ENCODE measurements around the gene C16orf95.

C16orf95 gene

DNA sequence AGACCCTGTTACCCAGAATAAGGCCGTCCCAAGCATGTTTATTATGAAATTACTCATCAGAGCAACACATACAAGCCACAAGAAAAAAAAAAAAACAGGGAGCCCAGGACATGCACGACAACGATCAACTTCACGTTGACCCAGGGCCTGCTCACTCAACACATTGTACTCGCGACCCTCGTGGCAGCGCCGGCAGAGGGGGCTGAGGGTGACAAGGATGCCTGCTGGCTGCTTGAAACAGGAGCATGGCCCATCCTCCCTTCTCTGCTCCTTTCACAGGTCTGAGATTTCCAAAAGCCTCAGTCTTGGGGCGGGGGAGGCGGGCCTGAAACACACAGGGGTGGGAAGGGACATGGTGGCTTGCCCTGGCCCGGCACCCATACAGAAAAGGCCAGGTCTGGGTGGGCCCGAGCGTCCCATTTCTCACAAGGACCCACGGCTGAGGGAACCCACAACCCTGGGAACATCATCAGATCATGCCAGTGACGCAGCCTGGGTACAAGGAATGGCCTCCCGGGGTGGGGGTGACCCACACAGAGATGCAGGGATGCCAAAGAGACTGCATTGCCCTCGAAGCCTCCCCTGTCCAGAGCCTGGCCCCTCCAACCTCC, 21.1 kb upstream of the C16orf95 start:
- TF ChIP-seq ELF4 (IDR thresholded peaks at IDR 0.05) (no peak), SP1 (IDR thresholded peaks at IDR 0.05) (no peak), HDGF (IDR thresholded peaks at IDR 0.05; ENCODE audit: borderline replicate concordance) (no peak), CTBP1 (IDR thresholded peaks at IDR 0.05; ENCODE audit: borderline replicate concordance) (no peak), TARDBP (IDR thresholded peaks at IDR 0.05) (no peak), ARNT (IDR thresholded peaks at IDR 0.05) (no peak), BHLHE40 (IDR thresholded peaks at IDR 0.05; ENCODE audit: borderline replicate concordance) (no peak), ZNF384 (IDR thresholded peaks at IDR 0.05) (no peak), FOXA1 (IDR thresholded peaks at IDR 0.05) (no peak), FOXM1 (IDR thresholded peaks at IDR 0.05; ENCODE audit: borderline replicate concordance) (no peak), LEF1 (IDR thresholded peaks at IDR 0.05; ENCODE audit: borderline replicate concordance) (no peak), SUZ12 (IDR thresholded peaks at IDR 0.05) (no peak), L3MBTL2 (conservative IDR thresholded peaks at IDR 0.05) (no peak), FOXK2 (IDR thresholded peaks at IDR 0.05) (no peak), NFRKB (IDR thresholded peaks at IDR 0.05) (no peak)
- TF ChIP-seq, protein P1, sequence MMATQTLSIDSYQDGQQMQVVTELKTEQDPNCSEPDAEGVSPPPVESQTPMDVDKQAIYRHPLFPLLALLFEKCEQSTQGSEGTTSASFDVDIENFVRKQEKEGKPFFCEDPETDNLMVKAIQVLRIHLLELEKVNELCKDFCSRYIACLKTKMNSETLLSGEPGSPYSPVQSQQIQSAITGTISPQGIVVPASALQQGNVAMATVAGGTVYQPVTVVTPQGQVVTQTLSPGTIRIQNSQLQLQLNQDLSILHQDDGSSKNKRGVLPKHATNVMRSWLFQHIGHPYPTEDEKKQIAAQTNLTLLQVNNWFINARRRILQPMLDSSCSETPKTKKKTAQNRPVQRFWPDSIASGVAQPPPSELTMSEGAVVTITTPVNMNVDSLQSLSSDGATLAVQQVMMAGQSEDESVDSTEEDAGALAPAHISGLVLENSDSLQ (IDR thresholded peaks at IDR 0.05) = no peak
- ChIA-PET POLR2A (no interaction called here), CTCF (no interaction called here)
- DNase-seq (ENCODE audit: extremely low spot score) = no peak

DNA sequence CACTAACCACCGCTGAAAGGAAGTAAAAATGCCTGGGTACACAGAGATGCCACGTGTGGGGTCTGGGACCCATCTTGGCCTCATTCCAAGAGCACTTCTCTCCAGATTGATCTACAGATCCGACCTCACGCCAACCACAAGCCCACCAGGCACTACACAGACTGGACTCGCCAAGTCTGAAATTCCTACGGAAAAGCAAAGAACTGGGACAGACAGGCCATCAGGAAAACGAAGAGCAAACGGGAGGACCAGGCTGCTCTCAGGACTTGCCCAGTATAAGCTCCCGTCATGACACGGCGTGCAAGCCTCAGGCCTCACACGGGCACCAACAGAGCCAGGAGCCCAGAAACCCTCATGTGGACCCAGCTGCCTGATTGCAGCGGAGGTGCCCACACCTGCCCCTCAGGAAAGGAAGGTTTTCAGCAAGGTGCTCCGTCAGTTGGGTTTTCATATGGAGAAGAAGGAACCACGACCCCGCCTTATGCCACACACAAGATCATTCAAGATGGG, 20.1 kb upstream of the C16orf95 start:
- TF ChIP-seq BHLHE40 (IDR thresholded peaks at IDR 0.05; ENCODE audit: borderline replicate concordance) = no peak
- TF ChIP-seq TARDBP (IDR thresholded peaks at IDR 0.05) = no peak
- TF ChIP-seq FOXM1 (IDR thresholded peaks at IDR 0.05; ENCODE audit: borderline replicate concordance) = no peak
- TF ChIP-seq SP1 (IDR thresholded peaks at IDR 0.05) = no peak
- TF ChIP-seq HDGF (IDR thresholded peaks at IDR 0.05; ENCODE audit: borderline replicate concordance) = no peak
- no peak for TF ChIP-seq FOXK2 (IDR thresholded peaks at IDR 0.05)
- TF ChIP-seq L3MBTL2 (conservative IDR thresholded peaks at IDR 0.05) = no peak
- TF ChIP-seq, protein P1 (IDR thresholded peaks at IDR 0.05) = no peak
- no peak for TF ChIP-seq SUZ12 (IDR thresholded peaks at IDR 0.05)
- TF ChIP-seq FOXA1 (IDR thresholded peaks at IDR 0.05) = no peak
- no peak for TF ChIP-seq LEF1 (IDR thresholded peaks at IDR 0.05; ENCODE audit: borderline replicate concordance)
- no peak for TF ChIP-seq NFRKB (IDR thresholded peaks at IDR 0.05)
- TF ChIP-seq CTBP1 (IDR thresholded peaks at IDR 0.05; ENCODE audit: borderline replicate concordance) = no peak
- TF ChIP-seq ARNT (IDR thresholded peaks at IDR 0.05) = no peak
- TF ChIP-seq ELF4 (IDR thresholded peaks at IDR 0.05) = no peak
- TF ChIP-seq ZNF384 (IDR thresholded peaks at IDR 0.05) = no peak
- ChIA-PET POLR2A (no interaction called here), CTCF (interaction anchor here (0.6 kb wide), 1 partner anchor 463 kb away, joined by 3 read pairs; no protein-coding TSS in a partner anchor)
- DNase-seq (ENCODE audit: extremely low spot score) = no peak

DNA sequence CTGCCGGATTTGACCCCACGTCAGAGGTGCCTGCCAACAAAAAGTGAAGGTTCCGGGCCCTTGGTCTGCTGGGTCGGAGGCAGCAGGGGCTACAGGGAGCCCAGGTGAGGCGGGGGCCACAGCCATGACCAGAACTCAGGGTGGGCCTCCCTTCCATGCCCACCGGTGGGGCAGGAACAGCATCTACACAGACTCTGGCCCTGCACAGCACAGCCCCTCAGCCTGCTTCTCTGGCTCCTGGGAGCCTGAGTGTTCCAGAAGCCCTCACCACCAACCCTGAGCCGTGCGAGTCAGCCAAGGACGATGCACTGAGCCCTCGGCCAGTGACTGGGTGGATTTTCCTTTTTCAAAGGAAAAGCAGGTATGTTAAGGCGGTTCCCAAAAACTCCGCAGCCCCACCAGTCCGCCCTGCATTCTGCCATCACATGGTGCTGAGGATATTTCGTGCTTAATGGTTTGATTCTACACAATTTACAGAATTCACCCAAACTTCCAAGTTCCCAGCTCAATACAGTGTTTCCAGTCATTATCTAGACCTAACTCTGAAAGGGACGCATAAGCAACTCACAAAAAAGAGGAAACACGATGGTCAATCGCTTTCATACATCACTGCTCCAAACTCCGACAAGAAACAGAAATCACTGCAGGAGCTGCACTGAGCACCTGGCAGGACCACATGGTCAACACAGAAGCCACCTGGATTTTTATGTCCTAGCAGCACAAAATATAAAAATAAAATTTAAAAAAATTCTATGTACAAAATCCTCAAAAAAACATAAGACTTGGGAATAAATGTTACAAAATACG, 19.4 kb upstream of the C16orf95 start:
- POLR2A ChIA-PET = no interaction called here
- no peak for DNase-seq (ENCODE audit: extremely low spot score)
- no peak for TF ChIP-seq SP1 (IDR thresholded peaks at IDR 0.05)
- TF ChIP-seq SUZ12 (IDR thresholded peaks at IDR 0.05) = no peak
- CTCF ChIA-PET = no interaction called here

DNA sequence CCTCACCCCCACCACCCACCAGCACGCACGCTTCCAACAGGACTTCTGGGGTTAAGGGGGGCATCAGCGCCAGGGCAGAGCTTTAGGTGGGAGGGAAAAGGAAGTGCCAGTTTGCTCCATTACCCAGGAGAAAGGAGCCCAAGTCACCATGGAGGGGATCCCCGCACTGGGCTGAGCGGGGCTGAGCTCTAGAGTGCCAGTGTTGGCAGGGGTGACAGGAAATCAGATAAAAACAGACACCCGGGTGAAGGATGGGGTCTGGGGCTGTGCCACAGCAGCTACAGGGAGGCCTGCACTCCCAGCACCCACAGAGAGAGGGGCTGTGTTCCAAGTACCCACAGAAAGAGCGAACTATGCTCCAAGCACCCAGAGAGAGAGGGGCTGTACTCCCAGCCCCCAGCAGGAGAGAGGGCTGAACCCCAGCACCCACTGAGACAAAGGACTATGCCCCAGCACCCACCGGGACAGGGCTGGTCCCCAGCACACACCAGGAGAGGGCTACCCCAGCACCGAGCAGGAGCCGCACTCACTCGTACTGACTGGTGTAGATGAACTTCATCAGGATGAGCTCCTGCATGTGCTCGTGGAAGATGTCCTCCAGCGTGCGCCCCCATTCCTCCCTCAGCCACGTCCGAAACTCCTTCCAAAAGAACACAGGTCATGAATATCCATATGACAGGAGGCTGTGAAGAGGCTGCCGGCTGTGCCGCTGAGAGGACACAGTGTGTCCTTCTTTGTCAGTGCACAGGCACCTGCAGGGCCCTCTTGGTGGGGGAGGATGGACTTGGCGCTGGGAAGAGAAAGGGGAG, 18.6 kb upstream of the C16orf95 start:
- TF ChIP-seq ZNF384 (IDR thresholded peaks at IDR 0.05) = no peak
- TF ChIP-seq TARDBP (IDR thresholded peaks at IDR 0.05) = no peak
- TF ChIP-seq CTBP1 (IDR thresholded peaks at IDR 0.05; ENCODE audit: borderline replicate concordance) = no peak
- no peak for TF ChIP-seq NFRKB (IDR thresholded peaks at IDR 0.05)
- no peak for TF ChIP-seq FOXM1 (IDR thresholded peaks at IDR 0.05; ENCODE audit: borderline replicate concordance)
- TF ChIP-seq SP1 (IDR thresholded peaks at IDR 0.05) = no peak
- TF ChIP-seq FOXK2 (IDR thresholded peaks at IDR 0.05) = no peak
- TF ChIP-seq, protein P1 (IDR thresholded peaks at IDR 0.05) = no peak
- no peak for TF ChIP-seq HDGF (IDR thresholded peaks at IDR 0.05; ENCODE audit: borderline replicate concordance)
- TF ChIP-seq LEF1 (IDR thresholded peaks at IDR 0.05; ENCODE audit: borderline replicate concordance) = no peak
- no peak for TF ChIP-seq ELF4 (IDR thresholded peaks at IDR 0.05)
- TF ChIP-seq SUZ12 (IDR thresholded peaks at IDR 0.05) = no peak
- no peak for TF ChIP-seq BHLHE40 (IDR thresholded peaks at IDR 0.05; ENCODE audit: borderline replicate concordance)
- no peak for TF ChIP-seq ARNT (IDR thresholded peaks at IDR 0.05)
- no peak for TF ChIP-seq L3MBTL2 (conservative IDR thresholded peaks at IDR 0.05)
- TF ChIP-seq FOXA1 (IDR thresholded peaks at IDR 0.05) = no peak
- ChIA-PET POLR2A (no interaction called here), CTCF (no interaction called here)
- no peak for DNase-seq (ENCODE audit: extremely low spot score)

Measured in HEK293T (cell line).